NB4 (cell line): ENCODE results near the gene ZBTB49.

Experiments used
- POLR2A ChIP-seq: IDR thresholded peaks from 2 replicates; pipeline ENCODE4 v1.6.1; 2011; ENCODE audit warnings: mild to moderate bottlenecking; ENCODE audit not compliant: insufficient read length; ENCODE audit errors: extremely low read depth
- TF ChIP-seq, protein P1 (sequence below): IDR thresholded peaks from one replicate; pipeline ENCODE4 v1.5.1; 2012; ENCODE audit warnings: low read depth, low read length
- TF ChIP-seq, protein P2 (sequence below): IDR thresholded peaks from 2 replicates; pipeline ENCODE4 v1.6.1; 2011; ENCODE audit warnings: low read depth, low read length

DNA sequence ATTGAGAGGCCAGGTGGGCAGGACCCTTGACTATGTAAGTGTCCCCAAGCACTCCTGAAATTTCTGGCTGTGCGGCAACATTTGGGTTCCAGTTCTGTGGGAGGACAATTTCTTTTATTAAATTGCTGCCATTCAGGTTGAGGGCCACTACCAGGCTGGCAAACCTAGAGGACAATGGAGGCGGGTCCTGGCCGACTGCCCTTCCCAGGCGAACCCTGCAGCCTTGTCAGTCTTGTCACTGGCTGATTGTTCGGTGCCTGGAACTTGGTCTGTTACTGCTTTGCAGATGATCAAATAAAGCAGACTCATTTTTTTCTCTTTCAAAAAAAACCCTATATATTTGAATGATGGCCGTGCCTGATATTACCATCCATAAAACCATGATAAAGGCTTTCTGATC is 35.4 kb upstream of the ZBTB49 start:
- TF ChIP-seq, protein P1, sequence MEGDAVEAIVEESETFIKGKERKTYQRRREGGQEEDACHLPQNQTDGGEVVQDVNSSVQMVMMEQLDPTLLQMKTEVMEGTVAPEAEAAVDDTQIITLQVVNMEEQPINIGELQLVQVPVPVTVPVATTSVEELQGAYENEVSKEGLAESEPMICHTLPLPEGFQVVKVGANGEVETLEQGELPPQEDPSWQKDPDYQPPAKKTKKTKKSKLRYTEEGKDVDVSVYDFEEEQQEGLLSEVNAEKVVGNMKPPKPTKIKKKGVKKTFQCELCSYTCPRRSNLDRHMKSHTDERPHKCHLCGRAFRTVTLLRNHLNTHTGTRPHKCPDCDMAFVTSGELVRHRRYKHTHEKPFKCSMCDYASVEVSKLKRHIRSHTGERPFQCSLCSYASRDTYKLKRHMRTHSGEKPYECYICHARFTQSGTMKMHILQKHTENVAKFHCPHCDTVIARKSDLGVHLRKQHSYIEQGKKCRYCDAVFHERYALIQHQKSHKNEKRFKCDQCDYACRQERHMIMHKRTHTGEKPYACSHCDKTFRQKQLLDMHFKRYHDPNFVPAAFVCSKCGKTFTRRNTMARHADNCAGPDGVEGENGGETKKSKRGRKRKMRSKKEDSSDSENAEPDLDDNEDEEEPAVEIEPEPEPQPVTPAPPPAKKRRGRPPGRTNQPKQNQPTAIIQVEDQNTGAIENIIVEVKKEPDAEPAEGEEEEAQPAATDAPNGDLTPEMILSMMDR, result no peak
- TF ChIP-seq POLR2A, result no peak
- TF ChIP-seq, protein P2, sequence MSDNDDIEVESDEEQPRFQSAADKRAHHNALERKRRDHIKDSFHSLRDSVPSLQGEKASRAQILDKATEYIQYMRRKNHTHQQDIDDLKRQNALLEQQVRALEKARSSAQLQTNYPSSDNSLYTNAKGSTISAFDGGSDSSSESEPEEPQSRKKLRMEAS, result no peak
